Gastrocnemius medialis (tissue), 4 donors: ENCODE measurements around the gene GNG13. TPM values are rescaled to one million over a fixed set of nuclear protein-coding genes. Genes with fewer than 3 reads are reported as not detected.

ENCODE experiments used
- ATAC-seq, 2 donors: fragments of 150-250 bp; one replicate each; pipeline ENCODE4 v1.9.1; 2016
- DNase-seq, 2 donors: peaks; one replicate each; pipeline ENCODE4 v3.0.0-alpha.2; 2019
- H3K27ac ChIP-seq, 4 donors: fragments of 200-600 bp; sonication (generic); 1 replicate in 1 of 4; 2 replicates in 3 of 4; pipeline ENCODE4 v1.5.1; 2016 to 2018; ENCODE audit warnings: mild to moderate bottlenecking in 2 of 4, moderate library complexity in 1 of 4
- H3K27me3 ChIP-seq, 3 donors: fragments of 200-600 bp; sonication (generic) in 2 of 3; 1 replicate in 1 of 3; 2 replicates in 2 of 3; pipeline versions ENCODE4 v1.5.1 to v1.6.0; 2016 to 2019; ENCODE audit warnings: mild to moderate bottlenecking in 1 of 3, moderate library complexity in 1 of 3
- H3K36me3 ChIP-seq, 2 donors: fragments of 200-600 bp; sonication (generic) in 1 of 2; one replicate each; pipeline ENCODE4 v1.5.1; 2017 to 2018
- H3K4me1 ChIP-seq, 2 donors: fragments of 200-600 bp; sonication (generic) in 1 of 2; one replicate each; pipeline ENCODE4 v1.5.1; 2016 to 2017; ENCODE audit warnings: mild to moderate bottlenecking in 2 of 2
- H3K4me3 ChIP-seq, 4 donors: fragments of 200-600 bp; sonication (generic) in 3 of 4; 1 replicate in 1 of 4; 2 replicates in 3 of 4; pipeline ENCODE4 v1.5.1; 2016 to 2019; ENCODE audit warnings: mild to moderate bottlenecking in 2 of 4
- H3K9me3 ChIP-seq, 3 donors: fragments of 200-600 bp; sonication (generic) in 2 of 3; 1 replicate in 1 of 3; 2 replicates in 2 of 3; pipeline ENCODE4 v1.5.1; 2016 to 2019
- CTCF ChIP-seq, 5 experiments: fragments of 450-650 bp in 3 of 5; fragments of 200-600 bp in 2 of 5; sonication (generic) in 2 of 5; IDR thresholded peaks in 4 of 5; conservative IDR thresholded peaks in 1 of 5; 1 replicate in 4 of 5; 2 replicates in 1 of 5; pipeline ENCODE4 v1.5.1; 2016 to 2019; ENCODE audit warnings: antibody characterized with exemption in 5 of 5, mild to moderate bottlenecking in 3 of 5, moderate library complexity in 3 of 5
- POLR2A ChIP-seq, 2 donors: fragments of 450-650 bp; IDR thresholded peaks; one replicate each; pipeline ENCODE4 v1.6.1; 2017; ENCODE audit warnings: antibody characterized with exemption in 2 of 2, mild to moderate bottlenecking in 2 of 2, moderate library complexity in 2 of 2
- in situ Hi-C, 4 donors: fragments of 200-750 bp; cut with MboI; loops; one replicate each; pipeline versions ENCODE4 v1.15.0 to v1.8.0; 2017; ENCODE audit warnings: low sequenced_read_pairs in 4 of 4
- intact Hi-C: fragments of 100-400 bp; cut with DNase I; formaldehyde crosslinking; loops from one replicate; pipeline ENCODE4 v1.15.1; 2023; ENCODE audit warnings: low total_unique reads
- total RNA-seq, 4 donors: library from RNA; depleted of rRNA; stranded (reverse); fragments of >200 nt; gene quantifications; one replicate each; pipeline versions ENCODE4 v1.1.0 to v1.2.3, GENCODE V29; 2016

Gene GNG13
- total RNA-seq, 4 donors from 2014 or later, result not detected

GRCh38 chr16:782258-782657 is 18.3 kb downstream of the GNG13 start:
- DNase-seq (no peak), ATAC-seq (no peak)
- H3K4me3 ChIP-seq, result no peak overlapping the region
- H3K4me1 ChIP-seq, result peaks cover 0 to 4% of the 10 kb centered on the region in 2 donors
- peaks cover 34 to 61% (median 54%) of the 10 kb centered on the region in 3 donors for H3K27me3 ChIP-seq
- H3K9me3 ChIP-seq, result no peaks in the 10 kb centered on the region
- intact Hi-C loops, result no loop called here
- TF ChIP-seq CTCF (IDR thresholded peaks at IDR 0.05 in 4 of 5, conservative IDR thresholded peaks at IDR 0.05 in 1 of 5) (no peak), POLR2A (IDR thresholded peaks at IDR 0.05) (no peak)
- H3K36me3 ChIP-seq, result no peaks in the 10 kb centered on the region
- H3K27ac ChIP-seq, result no peak overlapping the region
- in situ Hi-C loops, result no loop called here

- no peaks in the 10 kb centered on the region for H3K9me3 ChIP-seq
- peaks cover 34 to 61% (median 54%) of the 10 kb centered on the region in 3 donors for H3K27me3 ChIP-seq
- no peaks in the 10 kb centered on the region for H3K4me1 ChIP-seq
- in situ Hi-C loops (no loop called here), intact Hi-C loops (no loop called here)
- no peak overlapping the region for H3K4me3 ChIP-seq
- no peaks in the 10 kb centered on the region for H3K36me3 ChIP-seq
- H3K27ac ChIP-seq, result no peak overlapping the region
- TF ChIP-seq POLR2A (IDR thresholded peaks at IDR 0.05) (no peak), CTCF (IDR thresholded peaks at IDR 0.05 in 4 of 5, conservative IDR thresholded peaks at IDR 0.05 in 1 of 5) (no peak)
- DNase-seq (no peak), ATAC-seq (no peak)
Observed at GRCh38 chr16:781346-782010, 19.1 kb downstream of the GNG13 start.

GRCh38 chr16:780296-780695 is 20.2 kb downstream of the GNG13 start:
- intact Hi-C loops, result no loop called here
- Histone ChIP-seq H3K9me3 (no peaks in the 10 kb centered on the region), H3K27ac (no peak overlapping the region), H3K36me3 (no peaks in the 10 kb centered on the region), H3K4me1 (no peaks in the 10 kb centered on the region), H3K27me3 (peaks cover 34 to 69% (median 54%) of the 10 kb centered on the region in 3 donors), H3K4me3 (no peak overlapping the region)
- in situ Hi-C loops, result no loop called here
- no peak for TF ChIP-seq CTCF (IDR thresholded peaks at IDR 0.05 in 4 of 5, conservative IDR thresholded peaks at IDR 0.05 in 1 of 5)
- no peak for TF ChIP-seq POLR2A (IDR thresholded peaks at IDR 0.05)
- ATAC-seq (no peak), DNase-seq (no peak)

- DNase-seq (no peak), ATAC-seq (no peak)
- peaks cover 34 to 69% (median 54%) of the 10 kb centered on the region in 3 donors for H3K27me3 ChIP-seq
- no peaks in the 10 kb centered on the region for H3K4me1 ChIP-seq
- in situ Hi-C loops, result no loop called here
- no peak overlapping the region for H3K4me3 ChIP-seq
- no peak overlapping the region for H3K27ac ChIP-seq
- H3K9me3 ChIP-seq, result no peaks in the 10 kb centered on the region
- intact Hi-C loops, result no loop called here
- no peaks in the 10 kb centered on the region for H3K36me3 ChIP-seq
- TF ChIP-seq POLR2A (IDR thresholded peaks at IDR 0.05) (no peak), CTCF (IDR thresholded peaks at IDR 0.05 in 4 of 5, conservative IDR thresholded peaks at IDR 0.05 in 1 of 5) (no peak)
Observed at GRCh38 chr16:779561-779960, 21.0 kb downstream of the GNG13 start.
